CD8-positive, alpha-beta memory T cell (primary cell): ENCODE data around the gene FGFBP1. TPM values are rescaled to one million over a fixed set of nuclear protein-coding genes. Genes with fewer than 3 reads are reported as not detected.

Source experiments
- CTCF ChIA-PET: fragments of 350-600 bp; sonication (Branson Sonifier 250); formaldehyde crosslinking; loops from one replicate; lab custom pipeline; 2021; ENCODE audit warnings: antibody characterized with exemption; lab: Charles Lee
- POLR2A ChIA-PET: fragments of 350-600 bp; sonication (Branson Sonifier 250); formaldehyde crosslinking; loops from one replicate; lab custom pipeline; 2021; ENCODE audit warnings: antibody characterized with exemption; lab: Charles Lee
- DNase-seq, 5 donors: peaks; one replicate each; pipeline versions ENCODE4 v3.0.0 to v3.0.0-alpha.2; 2020 to 2022; ENCODE audit warnings: mixed read lengths in 1 of 5
- H3K27ac ChIP-seq: one replicate; pipeline ENCODE4 v1.7.0; 2013; ENCODE audit warnings: low read depth, mild to moderate bottlenecking, low read length, moderate library complexity
- H3K27me3 ChIP-seq: 2 replicates; pipeline ENCODE4 v1.7.0; 2013; ENCODE audit warnings: low read length, mild to moderate bottlenecking; ENCODE audit not compliant: insufficient read depth, poor library complexity, severe bottlenecking
- H3K36me3 ChIP-seq: 2 replicates; pipeline ENCODE4 v1.7.0; 2013; ENCODE audit warnings: mild to moderate bottlenecking, low read length, moderate library complexity; ENCODE audit not compliant: insufficient read depth
- H3K4me1 ChIP-seq: 2 replicates; pipeline ENCODE4 v1.7.0; 2013; ENCODE audit warnings: mild to moderate bottlenecking, low read length, moderate library complexity; ENCODE audit not compliant: insufficient read depth
- H3K4me3 ChIP-seq: 2 replicates; pipeline ENCODE4 v1.7.0; 2013; ENCODE audit warnings: mild to moderate bottlenecking, low read length
- H3K9me3 ChIP-seq: 2 replicates; pipeline ENCODE4 v1.7.0; 2013; ENCODE audit warnings: mild to moderate bottlenecking, low read length
- H3K27ac Mint-ChIP-seq, 8 donors: one replicate each; pipeline ENCODE4 v1.8.0; 2020 to 2021; ENCODE audit warnings: mixed read lengths in 8 of 8, mild to moderate bottlenecking in 6 of 8, inconsistent platforms in 3 of 8, moderate library complexity in 3 of 8
- H3K27me3 Mint-ChIP-seq, 2 donors: one replicate each; pipeline ENCODE4 v1.8.0; 2020 to 2021; ENCODE audit warnings: mixed read lengths in 2 of 2, mild to moderate bottlenecking in 1 of 2, moderate library complexity in 1 of 2
- H3K36me3 Mint-ChIP-seq, 3 donors: one replicate each; pipeline ENCODE4 v1.8.0; 2020 to 2021; ENCODE audit warnings: mixed read lengths in 3 of 3, inconsistent platforms in 1 of 3, mild to moderate bottlenecking in 1 of 3
- H3K4me1 Mint-ChIP-seq, 3 donors: one replicate each; pipeline ENCODE4 v1.8.0; 2020 to 2021; ENCODE audit warnings: mixed read lengths in 3 of 3, inconsistent platforms in 1 of 3, mild to moderate bottlenecking in 1 of 3
- H3K4me3 Mint-ChIP-seq, 7 donors: one replicate each; pipeline ENCODE4 v1.8.0; 2020 to 2021; ENCODE audit warnings: mixed read lengths in 7 of 7, mild to moderate bottlenecking in 6 of 7, moderate library complexity in 4 of 7, inconsistent platforms in 2 of 7
- H3K9me3 Mint-ChIP-seq, 5 donors: one replicate each; pipeline ENCODE4 v1.8.0; 2020 to 2022; ENCODE audit warnings: mixed read lengths in 5 of 5, mild to moderate bottlenecking in 3 of 5, moderate library complexity in 2 of 5, inconsistent platforms in 1 of 5
- polyA plus RNA-seq: library from polyadenylated mRNA; unstranded; fragments of 300-500 nt; fragmentation: Illumina TruSeq; gene quantifications from one replicate; pipeline ENCODE4 v1.2.3, GENCODE V29; 2021
- total RNA-seq, 2 experiments: library from RNA; stranded (reverse); gene quantifications; one replicate each; pipeline ENCODE4 v1.2.3, GENCODE V29; 2021

FGFBP1 gene
- total and polyA plus RNA-seq, 3 experiments from 2014 or later: not detected

- H3K36me3 Mint-ChIP-seq: no peaks in the 10 kb centered on the region
- peak overlapping the region in 1 of 8 donors; percentile 23 for H3K27ac Mint-ChIP-seq
- POLR2A ChIA-PET: no interaction called here
- H3K4me1 Mint-ChIP-seq: peaks cover 5 to 19% (median 13%) of the 10 kb centered on the region in 3 donors
- H3K27me3 Mint-ChIP-seq: peaks cover 3 to 14% of the 10 kb centered on the region in 2 donors
- no peaks in the 10 kb centered on the region for H3K9me3 Mint-ChIP-seq
- no peak overlapping the region for H3K4me3 Mint-ChIP-seq
- peak; percentile 54 to 83 (median 64) for DNase-seq
- Histone ChIP-seq H3K27ac (no peak overlapping the region), H3K36me3 (no peaks in the 10 kb centered on the region), H3K4me3 (no peak overlapping the region), H3K9me3 (no peaks in the 10 kb centered on the region), H3K4me1 (no peaks in the 10 kb centered on the region), H3K27me3 (no peaks in the 10 kb centered on the region)
- CTCF ChIA-PET: interaction anchor here (1.1 to 2.2 kb wide), 10 partner anchors 9 to 227 kb away, joined by 3 to 13 read pairs (median 4); no protein-coding TSS in a partner anchor
Observed at GRCh38 chr4:15956179-15956850, 17.8 kb upstream of the FGFBP1 start.

DNA sequence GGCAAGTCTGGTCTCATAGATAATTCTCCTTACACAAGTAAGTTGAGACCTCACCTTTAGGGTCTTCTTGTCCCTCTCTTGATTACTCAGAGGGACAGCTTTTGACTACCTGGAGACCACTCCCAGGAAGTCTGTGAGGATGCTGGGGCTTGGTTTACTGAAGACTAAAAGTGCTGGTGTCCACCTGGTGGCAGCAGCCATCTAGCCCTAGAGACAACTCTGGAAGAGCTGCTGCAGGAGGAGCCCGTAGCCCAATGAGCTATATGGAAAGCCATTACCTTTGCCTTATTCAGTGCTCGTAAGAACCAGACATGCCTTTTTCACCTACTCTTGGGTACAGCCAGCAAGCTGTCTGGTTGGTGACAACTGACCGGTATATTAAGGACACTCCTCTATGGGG, 17.1 kb upstream of the FGFBP1 start:
- H3K27ac ChIP-seq: no peak overlapping the region
- DNase-seq: no peak
- H3K27me3 ChIP-seq: no peaks in the 10 kb centered on the region
- Mint-ChIP-seq H3K9me3 (no peaks in the 10 kb centered on the region), H3K4me3 (no peak overlapping the region), H3K4me1 (peaks cover 0 to 12% (median 9%) of the 10 kb centered on the region in 3 donors), H3K27ac (peak overlapping the region in 1 of 8 donors; percentile 81), H3K36me3 (no peaks in the 10 kb centered on the region), H3K27me3 (peaks cover 3 to 14% of the 10 kb centered on the region in 2 donors)
- no peaks in the 10 kb centered on the region for H3K36me3 ChIP-seq
- CTCF ChIA-PET: interaction anchor here (1.1 to 2.2 kb wide), 10 partner anchors 10 to 227 kb away, joined by 3 to 13 read pairs (median 4); no protein-coding TSS in a partner anchor
- POLR2A ChIA-PET: no interaction called here
- H3K4me1 ChIP-seq: no peaks in the 10 kb centered on the region
- no peaks in the 10 kb centered on the region for H3K9me3 ChIP-seq
- H3K4me3 ChIP-seq: no peak overlapping the region

DNA sequence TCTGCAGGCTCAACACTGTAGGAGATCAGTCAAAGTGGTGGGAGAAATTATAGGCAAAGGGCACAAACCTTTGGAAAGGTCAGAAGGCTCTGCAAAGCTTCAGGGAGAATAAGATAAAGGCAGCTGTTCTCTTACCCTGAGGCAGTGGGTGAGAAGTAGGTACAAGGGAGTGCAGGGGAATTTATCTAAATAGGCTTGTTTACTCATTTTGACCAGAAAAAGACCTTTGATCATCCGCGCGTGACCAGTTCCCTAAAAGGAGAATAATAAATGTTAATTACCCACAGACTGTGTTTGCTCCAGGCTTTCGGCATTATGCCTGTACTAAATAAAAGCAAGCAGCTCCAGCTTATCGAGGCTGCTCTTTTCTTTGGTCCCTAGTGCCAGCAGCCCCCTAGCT, 15.1 kb upstream of the FGFBP1 start:
- H3K27ac ChIP-seq: no peak overlapping the region
- H3K27me3 ChIP-seq: no peaks in the 10 kb centered on the region
- no peak for DNase-seq
- POLR2A ChIA-PET: interaction anchor here (0.7 kb wide), 1 partner anchor 61 kb away, joined by 3 read pairs; no protein-coding TSS in a partner anchor
- H3K4me1 Mint-ChIP-seq: peaks cover 0 to 6% (median 5%) of the 10 kb centered on the region in 3 donors
- H3K4me3 Mint-ChIP-seq: no peak overlapping the region
- CTCF ChIA-PET: interaction anchor here (1.3 kb wide), 1 partner anchor 71 kb away, joined by 3 read pairs; no protein-coding TSS in a partner anchor
- H3K4me1 ChIP-seq: no peaks in the 10 kb centered on the region
- no peaks in the 10 kb centered on the region for H3K36me3 Mint-ChIP-seq
- no peaks in the 10 kb centered on the region for H3K9me3 Mint-ChIP-seq
- H3K27ac Mint-ChIP-seq: no peak overlapping the region
- peaks cover 0 to 10% of the 10 kb centered on the region in 2 donors for H3K27me3 Mint-ChIP-seq
- no peaks in the 10 kb centered on the region for H3K9me3 ChIP-seq
- no peaks in the 10 kb centered on the region for H3K36me3 ChIP-seq
- H3K4me3 ChIP-seq: no peak overlapping the region

DNA sequence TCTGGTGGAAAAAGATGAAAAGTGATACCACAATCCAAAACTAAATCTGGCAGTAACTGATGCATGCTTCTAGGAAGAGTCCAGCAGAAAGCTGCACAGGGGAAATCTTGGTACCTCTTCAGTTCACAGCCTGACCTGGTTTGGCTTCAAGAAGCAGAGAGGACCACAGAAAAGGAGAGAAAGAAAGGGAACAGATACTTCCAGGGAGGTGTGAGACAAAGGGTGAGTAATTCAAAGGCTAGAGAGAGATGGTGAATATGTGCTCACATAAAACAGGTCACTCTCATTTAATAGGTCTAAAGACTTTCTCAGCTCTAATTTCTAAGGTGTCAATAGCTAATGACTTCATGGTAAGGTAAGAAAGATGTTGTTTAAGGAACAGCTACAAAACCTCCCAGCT, 13.2 kb upstream of the FGFBP1 start:
- no peak overlapping the region for H3K4me3 Mint-ChIP-seq
- CTCF ChIA-PET: no interaction called here

DNA sequence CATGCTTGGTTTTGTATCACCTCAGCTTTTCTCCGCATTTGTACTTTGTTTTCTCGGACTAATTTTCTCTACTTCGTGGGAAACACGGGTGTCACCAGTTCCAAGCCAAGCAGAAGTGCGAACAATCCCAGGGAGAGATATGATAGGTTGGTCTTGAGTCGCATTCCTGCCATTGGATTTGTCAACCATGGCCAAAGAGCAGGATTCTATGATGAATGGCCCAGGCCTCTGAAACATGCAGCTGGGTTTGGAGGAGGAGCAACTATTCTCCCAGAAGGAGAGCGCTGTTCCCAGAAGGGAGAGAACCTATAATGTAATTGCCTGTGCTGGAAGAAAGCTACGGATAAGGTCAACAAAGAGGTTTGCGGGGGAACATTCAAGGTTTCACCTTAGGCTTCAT, 10.3 kb upstream of the FGFBP1 start:
- Mint-ChIP-seq H3K9me3 (no peaks in the 10 kb centered on the region), H3K4me1 (no peaks in the 10 kb centered on the region), H3K27me3 (peaks cover 0 to 12% of the 10 kb centered on the region in 2 donors), H3K4me3 (no peak overlapping the region), H3K36me3 (peaks cover 0 to 1% (median 0%) of the 10 kb centered on the region in 3 donors), H3K27ac (no peak overlapping the region)
- no peak for DNase-seq
- H3K4me3 ChIP-seq: no peak overlapping the region
- H3K4me1 ChIP-seq: no peaks in the 10 kb centered on the region
- ChIA-PET POLR2A (no interaction called here), CTCF (interaction anchor here (1.4 kb wide), 1 partner anchor 66 kb away, joined by 4 read pairs; no protein-coding TSS in a partner anchor)
- no peak overlapping the region for H3K27ac ChIP-seq
- no peaks in the 10 kb centered on the region for H3K27me3 ChIP-seq
- H3K9me3 ChIP-seq: no peaks in the 10 kb centered on the region
- no peaks in the 10 kb centered on the region for H3K36me3 ChIP-seq

More for the DNA sequence above, 13.2 kb upstream of the FGFBP1 start:
- Mint-ChIP-seq H3K27me3 (peaks cover 0 to 11% of the 10 kb centered on the region in 2 donors), H3K9me3 (no peaks in the 10 kb centered on the region), H3K36me3 (no peaks in the 10 kb centered on the region), H3K27ac (peak overlapping the region in 1 of 8 donors; percentile 37), H3K4me1 (peaks cover 0 to 6% (median 5%) of the 10 kb centered on the region in 3 donors)
- DNase-seq: no peak
- no peaks in the 10 kb centered on the region for H3K27me3 ChIP-seq
- no peak overlapping the region for H3K27ac ChIP-seq
- H3K4me1 ChIP-seq: no peaks in the 10 kb centered on the region
- no peaks in the 10 kb centered on the region for H3K9me3 ChIP-seq
- POLR2A ChIA-PET: no interaction called here
- no peaks in the 10 kb centered on the region for H3K36me3 ChIP-seq
- no peak overlapping the region for H3K4me3 ChIP-seq

DNA sequence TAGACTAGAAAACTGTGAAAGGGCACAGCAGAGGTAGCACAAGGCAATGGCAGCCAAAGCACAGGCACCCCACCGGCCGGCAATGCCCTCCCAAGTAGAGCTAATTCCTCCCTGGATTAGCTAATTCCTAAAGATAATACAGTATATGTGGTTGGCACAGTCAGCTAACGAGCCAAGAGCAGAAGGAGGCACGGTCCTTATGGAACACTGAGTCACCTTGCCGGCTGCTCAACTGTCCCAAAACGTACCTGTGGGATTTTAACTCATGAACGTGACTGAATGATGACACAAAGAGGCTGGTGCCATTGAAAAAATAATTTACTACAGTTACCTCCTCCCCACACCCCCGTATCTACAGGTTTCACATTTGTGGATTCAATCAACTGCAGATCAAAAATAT, 9.1 kb upstream of the FGFBP1 start:
- peaks cover 0 to 1% (median 0%) of the 10 kb centered on the region in 3 donors for H3K36me3 Mint-ChIP-seq
- no peak for DNase-seq
- Histone ChIP-seq H3K27me3 (no peaks in the 10 kb centered on the region), H3K4me3 (no peak overlapping the region), H3K4me1 (no peaks in the 10 kb centered on the region), H3K27ac (no peak overlapping the region), H3K36me3 (no peaks in the 10 kb centered on the region), H3K9me3 (no peaks in the 10 kb centered on the region)
- ChIA-PET POLR2A (no interaction called here), CTCF (no interaction called here)
- H3K9me3 Mint-ChIP-seq: no peaks in the 10 kb centered on the region
- peak overlapping the region in 1 of 7 donors; percentile 4 for H3K4me3 Mint-ChIP-seq
- no peaks in the 10 kb centered on the region for H3K4me1 Mint-ChIP-seq
- no peak overlapping the region for H3K27ac Mint-ChIP-seq
- H3K27me3 Mint-ChIP-seq: peaks cover 0 to 16% of the 10 kb centered on the region in 2 donors

GRCh38 chr4:15945516-15945915, 7.0 kb upstream of the FGFBP1 start:
- no peaks in the 10 kb centered on the region for H3K4me1 Mint-ChIP-seq
- Histone ChIP-seq H3K36me3 (no peaks in the 10 kb centered on the region), H3K9me3 (no peaks in the 10 kb centered on the region), H3K4me3 (no peak overlapping the region), H3K27me3 (no peaks in the 10 kb centered on the region), H3K27ac (no peak overlapping the region), H3K4me1 (no peaks in the 10 kb centered on the region)
- no peaks in the 10 kb centered on the region for H3K9me3 Mint-ChIP-seq
- no peak overlapping the region for H3K27ac Mint-ChIP-seq
- H3K36me3 Mint-ChIP-seq: peaks cover 0 to 1% (median 0%) of the 10 kb centered on the region in 3 donors
- ChIA-PET POLR2A (no interaction called here), CTCF (no interaction called here)
- no peak for DNase-seq
- peaks cover 2 to 21% of the 10 kb centered on the region in 2 donors for H3K27me3 Mint-ChIP-seq
- H3K4me3 Mint-ChIP-seq: no peak overlapping the region

DNA sequence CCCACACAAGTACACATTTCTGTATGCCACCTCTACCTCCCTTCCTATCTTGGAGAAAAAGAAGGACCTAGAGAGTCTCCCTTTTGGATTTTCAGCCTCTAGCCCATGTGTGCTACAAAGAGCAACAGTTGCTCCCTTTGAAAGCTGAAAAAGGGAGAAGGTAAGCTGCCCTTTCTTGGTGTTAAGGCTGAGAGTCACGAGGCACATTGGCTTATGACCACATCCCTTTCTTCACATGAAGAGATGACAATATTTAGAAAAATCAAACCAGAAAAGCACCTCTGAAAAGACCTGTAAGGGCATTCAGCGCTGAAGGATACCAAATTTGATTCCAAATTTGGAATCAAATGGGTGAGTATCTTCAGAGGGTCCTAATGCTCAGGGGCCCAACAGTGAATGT, 6.4 kb upstream of the FGFBP1 start:
- H3K27ac ChIP-seq: no peak overlapping the region
- H3K4me1 ChIP-seq: no peaks in the 10 kb centered on the region
- H3K27ac Mint-ChIP-seq: peak overlapping the region in 1 of 8 donors; percentile 72
- no peak for DNase-seq
- H3K4me1 Mint-ChIP-seq: no peaks in the 10 kb centered on the region
- CTCF ChIA-PET: no interaction called here
- peaks cover 2 to 25% of the 10 kb centered on the region in 2 donors for H3K27me3 Mint-ChIP-seq
- H3K4me3 ChIP-seq: no peak overlapping the region
- no peaks in the 10 kb centered on the region for H3K27me3 ChIP-seq
- no peak overlapping the region for H3K4me3 Mint-ChIP-seq
- peaks cover 0 to 1% (median 0%) of the 10 kb centered on the region in 3 donors for H3K36me3 Mint-ChIP-seq
- H3K36me3 ChIP-seq: no peaks in the 10 kb centered on the region
- H3K9me3 Mint-ChIP-seq: no peaks in the 10 kb centered on the region
- POLR2A ChIA-PET: no interaction called here
- no peaks in the 10 kb centered on the region for H3K9me3 ChIP-seq
